MV-4-11 (cell line): ENCODE results near the gene ATN1.
"Not testable (repeated sequence)": the region's sequence is repeated elsewhere in the genome, so short reads cannot be mapped to it uniquely, and the experiment has no call there.

ENCODE experiments used
- DNase-seq: peaks from one replicate; lab custom pipeline; 2025; lab: John Stamatoyannopoulos, UW

The ATN1 gene

GRCh38 chr12:6904280-6905276, 23.2 kb upstream of the ATN1 start, which contains the start of gene LRRC23:
TSS of gene LRRC23 (plus strand) at chr12:6904822. CDS start at chr12:6905634, 812 bp downstream.
- peak; percentile 93 for DNase-seq

DNA sequence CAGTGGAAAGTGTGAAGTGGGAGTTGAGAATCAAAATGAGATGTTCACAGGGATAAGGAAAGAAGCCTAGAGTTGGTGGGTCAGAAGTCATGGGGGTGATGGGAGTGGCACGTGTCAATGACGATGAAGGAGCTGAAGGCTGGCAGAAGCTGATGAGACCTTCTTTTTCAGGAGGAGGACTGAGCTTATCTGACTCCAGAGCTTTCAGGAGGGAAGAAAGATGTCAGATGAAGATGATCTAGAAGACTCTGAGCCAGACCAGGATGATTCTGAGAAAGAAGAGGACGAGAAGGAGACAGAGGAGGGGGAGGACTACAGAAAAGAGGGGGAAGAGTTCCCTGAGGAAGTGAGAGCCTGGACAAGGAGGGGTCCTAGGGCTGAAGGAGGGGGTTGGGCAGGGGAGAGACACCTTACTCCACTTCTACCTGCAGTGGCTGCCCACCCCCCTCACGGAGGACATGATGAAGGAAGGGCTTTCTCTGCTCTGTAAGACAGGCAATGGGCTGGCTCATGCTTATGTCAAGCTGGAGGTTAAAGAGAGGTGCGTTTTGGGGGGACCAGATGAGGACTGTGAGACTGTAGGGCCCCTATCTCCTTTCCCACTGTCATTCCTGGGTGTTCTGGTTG, 22.2 kb upstream of the ATN1 start:
- no peak for DNase-seq

DNA sequence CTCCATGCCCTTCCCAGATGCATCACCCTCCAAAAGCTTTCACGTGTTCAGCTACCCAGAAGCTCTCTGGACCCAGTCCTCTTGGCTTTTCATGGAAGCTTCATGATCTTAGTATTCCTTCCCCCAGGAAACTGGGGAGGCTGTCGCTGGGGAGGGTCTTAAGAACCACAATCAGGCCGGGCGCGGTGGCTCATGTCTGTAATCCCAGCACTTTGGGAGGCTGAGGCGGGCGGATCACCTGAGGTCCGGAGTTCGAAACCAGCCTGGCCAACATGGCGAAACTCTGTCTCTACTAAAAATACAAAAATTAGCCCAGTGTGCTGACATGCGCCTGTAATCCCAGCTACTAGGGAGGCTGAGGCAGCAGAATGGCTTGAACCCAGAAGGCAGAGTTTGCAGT, 19.6 kb upstream of the ATN1 start:
- DNase-seq: not testable (repeated sequence)

- DNase-seq: no peak
Observed at GRCh38 chr12:6909421-6910145, 18.2 kb upstream of the ATN1 start.

DNA sequence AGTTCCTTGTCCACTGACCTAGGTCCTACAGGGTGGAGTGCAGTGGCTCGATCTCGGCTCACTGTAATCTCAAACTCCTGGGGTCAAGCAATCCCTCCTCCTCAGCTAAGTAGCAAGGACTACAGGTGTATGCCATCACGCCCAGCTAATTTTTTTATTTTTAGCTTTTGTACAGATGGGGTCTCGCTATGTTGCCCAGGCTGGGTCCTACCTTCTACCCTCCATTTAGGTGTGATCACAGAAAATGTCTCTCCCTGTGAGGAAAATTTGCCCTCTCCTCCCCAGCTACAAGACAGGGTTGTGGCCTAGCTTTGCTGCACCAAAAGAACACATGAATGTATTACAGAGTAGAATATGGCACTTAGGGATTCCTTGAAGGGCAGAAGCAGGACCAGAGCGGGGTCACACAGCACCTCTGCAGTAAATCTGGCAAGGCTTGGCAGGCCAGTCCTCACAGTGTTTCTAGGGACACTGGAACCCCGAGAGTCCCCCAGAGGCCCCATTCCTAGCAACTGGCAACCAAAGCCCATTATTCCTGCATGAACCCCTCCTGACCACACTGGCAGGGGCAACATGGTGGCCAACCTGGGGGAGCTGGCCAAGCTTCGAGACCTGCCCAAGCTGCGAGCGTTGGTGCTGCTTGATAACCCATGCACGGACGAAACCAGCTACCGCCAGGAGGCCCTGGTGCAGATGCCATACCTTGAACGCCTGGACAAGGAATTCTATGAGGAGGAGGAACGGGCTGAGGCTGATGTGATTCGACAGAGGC, 15.4 kb upstream of the ATN1 start:
- no peak for DNase-seq

- DNase-seq: peak; percentile 34
Observed at GRCh38 chr12:6914246-6914946, 13.4 kb upstream of the ATN1 start, which contains the start of gene ENO2. TSS of gene ENO2 (plus strand) at chr12:6914580. CDS start at chr12:6915833, 1,253 bp downstream.

DNA sequence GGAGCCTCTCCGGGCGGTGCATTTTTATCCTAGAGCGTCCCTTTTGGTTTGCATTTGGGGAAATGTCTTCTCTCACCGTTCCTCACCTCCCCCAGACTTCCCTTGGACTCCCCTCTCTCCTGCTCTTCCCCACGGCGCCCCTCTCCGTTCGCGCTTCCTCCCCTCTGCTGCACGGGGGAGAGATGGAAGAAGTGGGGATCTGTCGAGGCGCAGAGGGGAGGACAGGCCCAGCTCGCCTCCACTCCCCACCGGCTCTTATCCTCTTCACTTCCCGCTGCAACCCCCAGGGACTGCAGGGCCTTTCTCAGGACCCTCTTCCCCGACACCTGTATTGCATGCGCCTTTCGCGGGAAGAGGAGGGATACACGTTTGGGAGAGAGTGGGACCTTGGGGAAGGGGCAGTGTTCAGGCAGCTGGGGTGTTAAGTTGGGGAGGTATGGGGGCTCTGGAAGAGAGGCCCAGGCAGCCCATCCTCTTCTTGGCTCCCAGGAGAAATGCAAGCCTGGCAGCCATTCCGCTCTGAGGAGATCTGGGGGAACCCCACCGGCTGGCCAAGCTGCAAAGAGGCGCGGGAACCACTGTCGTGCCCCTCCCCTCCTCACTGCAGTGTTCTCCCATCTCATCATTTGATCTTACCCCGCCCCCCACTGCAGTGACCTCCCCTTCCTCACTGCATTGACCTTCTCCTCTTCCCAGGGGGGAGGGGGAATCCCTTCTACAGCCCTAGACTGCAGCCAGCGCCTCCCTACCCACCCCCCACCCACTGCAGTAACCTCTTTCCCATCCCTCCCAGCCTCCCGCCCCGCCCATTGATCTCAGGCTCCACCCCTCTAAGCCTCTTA, 12.6 kb upstream of the ATN1 start:
- no peak for DNase-seq

- no peak for DNase-seq
Observed at GRCh38 chr12:6915789-6916285, 11.9 kb upstream of the ATN1 start.

DNA sequence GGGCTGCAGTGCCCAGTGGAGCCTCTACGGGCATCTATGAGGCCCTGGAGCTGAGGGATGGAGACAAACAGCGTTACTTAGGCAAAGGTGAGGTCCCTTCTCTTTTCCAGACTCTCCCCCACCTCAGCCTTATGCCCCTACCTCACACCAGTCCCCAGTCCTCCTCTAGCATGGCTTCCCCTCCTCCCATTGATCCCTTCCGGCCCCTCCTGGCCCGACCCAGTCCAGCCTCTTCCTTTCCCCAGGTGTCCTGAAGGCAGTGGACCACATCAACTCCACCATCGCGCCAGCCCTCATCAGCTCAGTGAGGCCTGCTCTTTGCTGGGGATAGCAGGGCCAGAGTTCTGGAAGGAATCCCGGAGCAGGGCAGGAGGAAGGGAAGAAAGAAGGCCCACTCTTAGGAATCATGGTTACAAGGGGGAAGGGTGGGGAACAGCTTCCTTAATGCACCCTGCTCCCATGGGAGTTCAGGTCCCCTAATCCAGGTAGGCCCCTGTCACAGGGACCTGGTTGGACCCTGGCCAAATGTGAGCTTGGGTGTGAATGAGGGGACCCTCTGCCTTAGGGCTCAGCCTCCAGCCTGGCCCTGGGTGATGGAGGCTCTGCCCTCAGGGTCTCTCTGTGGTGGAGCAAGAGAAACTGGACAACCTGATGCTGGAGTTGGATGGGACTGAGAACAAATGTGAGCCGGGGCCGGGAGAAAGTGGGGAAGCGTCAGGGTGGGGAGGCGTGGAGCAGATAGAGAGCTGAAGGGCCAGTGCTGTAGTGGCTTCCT, 11.1 kb upstream of the ATN1 start:
- DNase-seq: no peak

DNA sequence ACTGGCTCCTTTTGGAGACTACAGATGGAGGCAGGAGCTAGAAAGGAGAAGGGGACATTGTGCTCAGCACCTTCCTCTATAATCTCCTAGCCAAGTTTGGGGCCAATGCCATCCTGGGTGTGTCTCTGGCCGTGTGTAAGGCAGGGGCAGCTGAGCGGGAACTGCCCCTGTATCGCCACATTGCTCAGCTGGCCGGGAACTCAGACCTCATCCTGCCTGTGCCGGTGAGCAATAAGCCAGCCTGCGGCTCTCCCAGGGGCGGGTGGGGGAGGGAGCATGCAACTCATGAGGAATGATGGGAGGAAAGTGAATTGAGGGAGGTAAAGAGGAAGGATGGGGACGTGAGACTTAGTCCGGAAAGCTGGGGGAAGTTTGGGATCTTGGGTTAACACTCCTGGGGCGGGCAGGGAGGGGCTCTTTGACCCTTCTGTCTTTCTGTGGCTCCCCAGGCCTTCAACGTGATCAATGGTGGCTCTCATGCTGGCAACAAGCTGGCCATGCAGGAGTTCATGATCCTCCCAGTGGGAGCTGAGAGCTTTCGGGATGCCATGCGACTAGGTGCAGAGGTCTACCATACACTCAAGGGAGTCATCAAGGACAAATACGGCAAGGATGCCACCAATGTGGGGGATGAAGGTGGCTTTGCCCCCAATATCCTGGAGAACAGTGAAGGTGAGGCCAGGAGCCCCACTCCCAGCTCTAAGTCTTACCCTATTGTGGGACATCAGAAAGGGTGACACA, 10.1 kb upstream of the ATN1 start:
- no peak for DNase-seq

DNA sequence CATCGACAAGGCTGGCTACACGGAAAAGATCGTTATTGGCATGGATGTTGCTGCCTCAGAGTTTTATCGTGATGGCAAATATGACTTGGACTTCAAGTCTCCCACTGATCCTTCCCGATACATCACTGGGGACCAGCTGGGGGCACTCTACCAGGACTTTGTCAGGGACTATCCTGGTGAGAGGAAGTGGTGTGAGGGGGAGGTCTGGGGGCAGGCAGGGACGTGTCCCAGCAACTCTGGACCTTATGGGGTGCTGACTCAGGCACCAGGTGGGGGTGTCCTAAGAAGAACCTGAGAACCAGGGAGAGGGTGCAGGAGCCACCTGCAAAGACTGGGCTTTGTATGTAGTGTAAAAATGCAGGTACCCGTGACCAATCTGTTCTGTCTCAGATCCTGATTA, 8.2 kb upstream of the ATN1 start:
- no peak for DNase-seq

- DNase-seq: no peak
Observed at GRCh38 chr12:6921539-6921938, 6.2 kb upstream of the ATN1 start.

GRCh38 chr12:6921996-6922946, 5.5 kb upstream of the ATN1 start:
- DNase-seq: peak; percentile 66

DNA sequence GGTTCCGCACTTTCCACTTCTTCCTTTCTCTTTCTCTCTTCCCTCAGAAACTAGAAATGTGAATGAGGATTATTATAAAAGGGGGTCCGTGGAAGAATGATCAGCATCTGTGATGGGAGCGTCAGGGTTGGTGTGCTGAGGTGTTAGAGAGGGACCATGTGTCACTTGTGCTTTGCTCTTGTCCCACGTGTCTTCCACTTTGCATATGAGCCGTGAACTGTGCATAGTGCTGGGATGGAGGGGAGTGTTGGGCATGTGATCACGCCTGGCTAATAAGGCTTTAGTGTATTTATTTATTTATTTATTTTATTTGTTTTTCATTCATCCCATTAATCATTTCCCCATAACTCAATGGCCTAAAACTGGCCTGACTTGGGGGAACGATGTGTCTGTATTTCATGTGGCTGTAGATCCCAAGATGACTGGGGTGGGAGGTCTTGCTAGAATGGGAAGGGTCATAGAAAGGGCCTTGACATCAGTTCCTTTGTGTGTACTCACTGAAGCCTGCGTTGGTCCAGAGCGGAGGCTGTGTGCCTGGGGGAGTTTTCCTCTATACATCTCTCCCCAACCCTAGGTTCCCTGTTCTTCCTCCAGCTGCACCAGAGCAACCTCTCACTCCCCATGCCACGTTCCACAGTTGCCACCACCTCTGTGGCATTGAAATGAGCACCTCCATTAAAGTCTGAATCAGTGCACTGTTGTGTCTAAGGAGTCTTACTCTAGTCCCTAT, 4.6 kb upstream of the ATN1 start:
- no peak for DNase-seq

DNA sequence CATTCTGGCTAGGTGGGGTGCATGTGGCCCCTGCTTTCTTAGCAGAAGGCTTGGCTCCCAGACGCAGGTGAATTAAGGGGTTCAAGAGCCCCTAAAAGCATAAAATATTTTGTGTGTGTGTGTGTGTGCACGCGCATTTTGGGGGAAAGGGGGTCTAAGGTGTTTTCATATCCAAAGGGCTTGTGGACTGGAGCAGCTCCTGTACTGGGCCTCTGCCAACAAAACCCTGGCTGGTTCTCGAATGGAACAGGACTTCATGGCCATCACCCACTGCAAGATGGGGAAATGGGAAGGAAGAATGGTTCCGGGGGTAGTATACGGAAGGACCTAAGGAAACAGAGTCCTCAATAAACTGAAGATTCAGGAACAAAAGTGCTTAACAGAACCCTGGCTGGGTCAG, 3.9 kb upstream of the ATN1 start:
- DNase-seq: no peak

GRCh38 chr12:6925239-6925539, 2.6 kb upstream of the ATN1 start:
- no peak for DNase-seq
